C4-2B (cell line): ENCODE data around the gene FHDC1.

Source experiments
- H3K27ac ChIP-seq: fragments of 450-650 bp; 2 replicates; pipeline ENCODE4 v1.5.1; 2017
- ZFX ChIP-seq: fragments of 450-650 bp; IDR thresholded peaks from 2 replicates; pipeline ENCODE4 v1.6.1; 2017
- TF ChIP-seq, protein P1 (sequence below): fragments of 450-650 bp; conservative IDR thresholded peaks from 2 replicates; pipeline ENCODE4 v1.5.1; 2017; ENCODE audit warnings: mild to moderate bottlenecking

Gene FHDC1

DNA sequence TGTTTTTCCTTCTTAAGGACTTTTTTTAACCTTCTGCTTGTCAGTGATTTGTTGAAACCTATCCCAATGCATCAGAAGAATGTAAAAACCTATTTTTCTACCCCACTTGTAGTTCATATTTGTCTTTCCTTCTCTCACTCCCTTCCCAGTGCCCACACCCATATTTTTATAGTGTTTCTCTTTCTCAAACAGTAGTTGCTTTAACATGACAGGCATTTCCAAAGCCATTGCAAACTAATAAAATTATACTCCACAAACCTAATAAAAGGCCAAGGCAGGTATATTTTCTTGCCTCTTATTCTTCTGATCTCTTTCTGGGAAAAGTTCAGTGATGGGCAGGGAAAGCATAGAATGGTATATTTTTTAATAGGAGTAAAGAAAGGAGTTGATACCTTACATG is 35.7 kb upstream of the FHDC1 start:
- no peak for TF ChIP-seq ZFX
- TF ChIP-seq, protein P1, sequence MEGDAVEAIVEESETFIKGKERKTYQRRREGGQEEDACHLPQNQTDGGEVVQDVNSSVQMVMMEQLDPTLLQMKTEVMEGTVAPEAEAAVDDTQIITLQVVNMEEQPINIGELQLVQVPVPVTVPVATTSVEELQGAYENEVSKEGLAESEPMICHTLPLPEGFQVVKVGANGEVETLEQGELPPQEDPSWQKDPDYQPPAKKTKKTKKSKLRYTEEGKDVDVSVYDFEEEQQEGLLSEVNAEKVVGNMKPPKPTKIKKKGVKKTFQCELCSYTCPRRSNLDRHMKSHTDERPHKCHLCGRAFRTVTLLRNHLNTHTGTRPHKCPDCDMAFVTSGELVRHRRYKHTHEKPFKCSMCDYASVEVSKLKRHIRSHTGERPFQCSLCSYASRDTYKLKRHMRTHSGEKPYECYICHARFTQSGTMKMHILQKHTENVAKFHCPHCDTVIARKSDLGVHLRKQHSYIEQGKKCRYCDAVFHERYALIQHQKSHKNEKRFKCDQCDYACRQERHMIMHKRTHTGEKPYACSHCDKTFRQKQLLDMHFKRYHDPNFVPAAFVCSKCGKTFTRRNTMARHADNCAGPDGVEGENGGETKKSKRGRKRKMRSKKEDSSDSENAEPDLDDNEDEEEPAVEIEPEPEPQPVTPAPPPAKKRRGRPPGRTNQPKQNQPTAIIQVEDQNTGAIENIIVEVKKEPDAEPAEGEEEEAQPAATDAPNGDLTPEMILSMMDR: no peak
- H3K27ac ChIP-seq: no peak overlapping the region

DNA sequence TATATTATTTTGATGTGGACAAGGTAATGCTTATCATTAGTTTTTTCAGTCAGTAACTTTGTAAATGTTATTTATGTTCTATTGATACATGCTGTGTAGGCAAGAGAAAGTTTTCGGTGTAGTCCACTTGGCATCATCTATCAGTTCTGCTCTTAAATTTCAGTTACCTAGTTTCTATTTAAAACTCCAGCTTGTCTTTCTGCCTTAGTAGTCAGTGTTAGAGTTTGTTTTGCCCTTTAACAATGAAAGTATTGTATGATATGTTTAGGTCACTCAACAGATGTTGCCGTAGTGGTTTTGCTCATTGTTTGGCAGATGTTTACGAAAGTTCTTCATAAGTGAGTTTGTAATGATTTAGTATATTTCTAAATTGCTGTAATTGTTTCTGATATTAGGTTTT is 34.9 kb upstream of the FHDC1 start:
- TF ChIP-seq, protein P1: no peak
- TF ChIP-seq ZFX: no peak
- H3K27ac ChIP-seq: no peak overlapping the region

DNA sequence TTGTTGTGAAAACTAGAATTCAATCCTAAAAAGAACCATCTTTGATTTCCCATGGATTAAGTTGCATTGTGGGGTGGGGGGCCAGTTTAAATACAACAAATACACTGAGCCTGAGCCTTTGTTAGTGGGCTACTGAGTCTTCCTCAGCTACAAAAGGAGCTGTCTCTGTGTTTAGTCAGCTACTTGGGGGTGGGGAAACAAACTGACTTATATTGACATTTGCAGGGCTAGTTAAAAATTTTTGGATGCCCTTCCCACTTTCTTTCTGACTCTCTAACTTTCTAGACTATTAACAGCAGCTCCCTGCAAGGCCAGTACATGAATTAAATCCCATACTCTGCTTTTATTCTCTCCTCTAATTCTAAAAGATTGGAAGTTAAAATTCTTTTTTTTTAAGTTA is 32.5 kb upstream of the FHDC1 start:
- TF ChIP-seq, protein P1: no peak
- TF ChIP-seq ZFX: no peak
- no peak overlapping the region for H3K27ac ChIP-seq

DNA sequence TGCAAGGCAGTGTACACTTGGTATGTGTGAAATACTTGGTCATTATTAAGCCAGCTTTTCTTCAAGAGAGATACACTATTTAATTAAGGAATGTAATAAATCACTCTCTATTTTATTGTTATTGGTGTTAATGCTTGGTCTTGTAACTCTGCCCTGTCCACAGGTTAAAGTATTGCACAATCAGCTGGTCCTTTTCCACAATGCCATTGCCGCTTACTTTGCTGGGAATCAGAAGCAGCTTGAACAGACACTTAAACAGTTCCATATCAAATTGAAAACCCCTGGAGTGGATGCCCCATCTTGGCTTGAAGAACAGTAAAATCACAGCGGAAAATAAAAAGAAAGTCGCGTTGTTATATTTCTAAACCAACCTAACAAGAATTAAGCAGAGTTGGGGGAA is 26.2 kb upstream of the FHDC1 start:
- no peak overlapping the region for H3K27ac ChIP-seq
- TF ChIP-seq ZFX: no peak
- TF ChIP-seq, protein P1: no peak

DNA sequence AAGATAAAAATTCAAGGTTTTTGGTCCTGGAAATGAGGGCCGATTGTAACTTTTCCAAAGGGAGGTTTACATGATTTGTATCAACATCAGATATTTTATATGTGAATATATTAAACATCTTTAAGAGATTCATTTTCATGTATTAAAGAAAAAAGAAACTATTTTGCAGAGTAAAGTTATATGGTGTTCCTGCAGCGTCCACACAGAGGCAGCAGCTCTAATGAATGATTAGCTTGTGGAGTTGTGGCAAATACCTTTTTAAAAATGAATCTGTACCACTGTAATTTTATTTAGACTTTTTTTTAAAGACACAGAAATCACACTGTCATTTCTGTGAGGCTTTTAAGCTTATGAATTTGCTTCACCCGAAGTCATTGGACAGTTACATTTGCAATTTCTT is 25.6 kb upstream of the FHDC1 start:
- TF ChIP-seq ZFX: no peak
- TF ChIP-seq, protein P1: 0 out of 2 replicates have a peak, but pooled peaks have one; percentile 10
- no peak overlapping the region for H3K27ac ChIP-seq

DNA sequence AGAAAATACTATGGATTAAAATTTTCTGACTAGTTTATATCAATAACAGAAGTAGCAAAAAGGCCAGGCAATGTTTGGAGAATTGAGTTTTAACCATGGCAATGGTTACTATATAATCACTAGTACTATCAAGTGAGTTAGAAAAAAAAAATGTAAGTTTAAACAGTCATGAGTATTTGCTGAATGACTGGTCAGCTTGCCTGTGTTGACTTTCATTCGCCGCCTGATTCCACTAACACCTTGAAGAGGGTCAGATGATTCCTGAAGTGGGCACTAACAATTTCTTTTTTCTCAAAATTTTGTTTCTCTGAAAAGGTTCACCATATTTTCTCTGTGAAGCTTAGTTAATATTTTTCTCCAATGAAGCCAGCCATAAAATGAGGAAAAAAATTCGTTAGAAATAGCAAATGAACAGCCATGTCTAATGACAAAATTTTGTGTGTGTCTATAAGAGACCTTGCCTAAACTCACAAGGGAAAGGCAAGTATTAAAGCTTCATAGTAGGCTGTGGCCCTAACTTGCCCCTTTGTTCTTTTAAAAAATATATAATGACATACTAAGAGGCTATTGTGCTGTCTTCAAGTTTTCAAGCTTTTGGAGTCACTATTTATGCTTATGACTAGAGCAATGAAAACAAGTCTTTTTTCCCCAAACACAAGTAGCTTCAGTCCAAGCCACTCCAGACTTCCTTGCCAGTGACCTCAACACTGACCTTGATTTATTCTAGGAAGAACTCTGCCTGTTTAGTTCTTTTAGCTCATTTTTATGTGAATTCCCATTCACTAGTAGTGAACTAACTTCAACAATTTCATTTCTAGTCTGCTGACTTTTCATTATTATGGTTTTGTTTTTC is 18.4 kb upstream of the FHDC1 start:
- TF ChIP-seq, protein P1: no peak
- TF ChIP-seq ZFX: no peak
- H3K27ac ChIP-seq: no peak overlapping the region

DNA sequence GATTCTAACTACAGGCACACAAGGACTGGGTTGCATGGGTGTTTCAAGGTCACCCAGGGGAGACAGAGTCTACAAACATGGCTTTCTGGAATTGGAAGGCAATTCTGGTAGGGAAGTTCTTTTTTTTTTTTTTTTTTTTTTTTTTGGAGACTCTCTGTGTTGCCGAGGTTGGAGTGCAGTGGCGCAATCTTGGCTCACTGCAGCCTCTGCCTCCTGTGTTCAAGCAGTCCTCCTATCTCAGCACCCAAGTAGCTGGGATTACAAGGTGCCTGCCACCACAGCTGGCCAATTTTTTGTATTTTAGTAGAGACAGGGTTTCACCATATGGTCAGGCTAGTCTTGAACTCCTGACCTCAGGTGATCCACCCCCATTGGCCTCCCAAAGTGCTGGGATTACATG is 16.3 kb upstream of the FHDC1 start:
- no peak for TF ChIP-seq ZFX
- TF ChIP-seq, protein P1: no peak
- H3K27ac ChIP-seq: no peak overlapping the region
